Right ventricle myocardium superior (tissue), 1 donor: ENCODE results near the gene KIF26B. TPM values are rescaled to one million over a fixed set of nuclear protein-coding genes. Genes with fewer than 3 reads are reported as not detected.
A peak's percentile ranks its signal among the peaks of the same experiment; 100 is the strongest.
"Not testable (repeated sequence)": the region's sequence is repeated elsewhere in the genome, so short reads cannot be mapped to it uniquely, and the experiment has no call there.

Experiments used
- ATAC-seq: fragments of 200-7000 bp; cut with Tn5 transposase; one replicate; pipeline ENCODE4 v1.9.1; 2020; ENCODE audit warnings: mild to moderate bottlenecking; ENCODE audit not compliant: poor library complexity
- DNase-seq: peaks from one replicate; pipeline ENCODE4 v3.0.0-alpha.2; 2020
- intact Hi-C: fragments of 100-400 bp; cut with DNase I; formaldehyde crosslinking; loops from one replicate; pipeline ENCODE4 v1.11.2; 2022
- total RNA-seq: library from RNA; stranded (reverse); fragmentation: NEBNext Ultra II Directional; extraction: Animal tissue kit (Norgen Biotek cat#: 25700); gene quantifications from one replicate; pipeline ENCODE4 v1.2.1, GENCODE V29; 2021
- donor health status: DM: no; HTN: yes; CAD: no; lungs with severe emphysema.

The KIF26B gene
- total RNA-seq, 1 donor from 2014 or later = 2.4 TPM

GRCh38 chr1:245292141-245292540 lies 137.4 kb downstream of the KIF26B start:
- intact Hi-C loops = no loop called here
- no peak for ATAC-seq
- DNase-seq = no peak

- intact Hi-C loops = no loop called here
- ATAC-seq (no peak), DNase-seq (no peak)
Observed at GRCh38 chr1:245292553-245292952, 137.8 kb downstream of the KIF26B start.

- DNase-seq = no peak
- ATAC-seq = no peak
- intact Hi-C loops = no loop called here
Observed at GRCh38 chr1:245294020-245294419, 139.2 kb downstream of the KIF26B start.

- intact Hi-C loops = no loop called here
- no peak for ATAC-seq
- DNase-seq = no peak
Observed at GRCh38 chr1:245298781-245299180, 144.0 kb downstream of the KIF26B start.

- DNase-seq (peak; percentile 54), ATAC-seq (peak; percentile 67)
- intact Hi-C loops = no loop called here
Observed at GRCh38 chr1:245301162-245301580, 146.4 kb downstream of the KIF26B start.

- intact Hi-C loops = no loop called here
- ATAC-seq (no peak), DNase-seq (no peak)
Observed at GRCh38 chr1:245301921-245302320, 147.1 kb downstream of the KIF26B start.

- intact Hi-C loops = no loop called here
- ATAC-seq (no peak), DNase-seq (no peak)
Observed at GRCh38 chr1:245304698-245305097, 149.9 kb downstream of the KIF26B start.

GRCh38 chr1:245306020-245306419 lies 151.2 kb downstream of the KIF26B start:
- ATAC-seq (no peak), DNase-seq (no peak)
- intact Hi-C loops = no loop called here

- peak; percentile 52 for ATAC-seq
- intact Hi-C loops = no loop called here
- no peak for DNase-seq
Observed at GRCh38 chr1:245306628-245307410, 152.0 kb downstream of the KIF26B start.

GRCh38 chr1:245310571-245311531 lies 156.1 kb downstream of the KIF26B start:
- intact Hi-C loops = no loop called here
- ATAC-seq = peak; percentile 54
- DNase-seq = no peak

- intact Hi-C loops = no loop called here
- DNase-seq (no peak), ATAC-seq (no peak)
Observed at GRCh38 chr1:245311887-245312536, 157.2 kb downstream of the KIF26B start.

- ATAC-seq = no peak
- intact Hi-C loops = no loop called here
- DNase-seq = no peak
Observed at GRCh38 chr1:245313576-245313975, 158.8 kb downstream of the KIF26B start.

GRCh38 chr1:245316784-245317183 lies 162.0 kb downstream of the KIF26B start:
- DNase-seq (no peak), ATAC-seq (no peak)
- intact Hi-C loops = no loop called here

GRCh38 chr1:245317217-245317616 lies 162.4 kb downstream of the KIF26B start:
- DNase-seq = no peak
- no peak for ATAC-seq
- intact Hi-C loops = no loop called here

GRCh38 chr1:245319094-245319493 lies 164.3 kb downstream of the KIF26B start:
- DNase-seq (no peak), ATAC-seq (no peak)
- intact Hi-C loops = no loop called here

- no peak for DNase-seq
- ATAC-seq = no peak
- intact Hi-C loops = no loop called here
Observed at GRCh38 chr1:245322673-245323072, 167.9 kb downstream of the KIF26B start.

- ATAC-seq, DNase-seq, intact Hi-C loops: not testable (repeated sequence)
Observed at GRCh38 chr1:245323765-245324164, 169.0 kb downstream of the KIF26B start.

- no peak for DNase-seq
- ATAC-seq = no peak
- intact Hi-C loops = no loop called here
Observed at GRCh38 chr1:245325922-245326795, 171.4 kb downstream of the KIF26B start.
